ENCODE measurements around the gene UBE2H. TPM values are rescaled to one million over a fixed set of nuclear protein-coding genes. Genes with fewer than 3 reads are reported as not detected.

The UBE2H gene
- total and polyA plus RNA-seq, 10 of the 15 experiments (the other 5 are each of a cell fraction or from before 2014, with no cell fraction given), result 15.6 to 75.5 (median 32.8) TPM

DNA sequence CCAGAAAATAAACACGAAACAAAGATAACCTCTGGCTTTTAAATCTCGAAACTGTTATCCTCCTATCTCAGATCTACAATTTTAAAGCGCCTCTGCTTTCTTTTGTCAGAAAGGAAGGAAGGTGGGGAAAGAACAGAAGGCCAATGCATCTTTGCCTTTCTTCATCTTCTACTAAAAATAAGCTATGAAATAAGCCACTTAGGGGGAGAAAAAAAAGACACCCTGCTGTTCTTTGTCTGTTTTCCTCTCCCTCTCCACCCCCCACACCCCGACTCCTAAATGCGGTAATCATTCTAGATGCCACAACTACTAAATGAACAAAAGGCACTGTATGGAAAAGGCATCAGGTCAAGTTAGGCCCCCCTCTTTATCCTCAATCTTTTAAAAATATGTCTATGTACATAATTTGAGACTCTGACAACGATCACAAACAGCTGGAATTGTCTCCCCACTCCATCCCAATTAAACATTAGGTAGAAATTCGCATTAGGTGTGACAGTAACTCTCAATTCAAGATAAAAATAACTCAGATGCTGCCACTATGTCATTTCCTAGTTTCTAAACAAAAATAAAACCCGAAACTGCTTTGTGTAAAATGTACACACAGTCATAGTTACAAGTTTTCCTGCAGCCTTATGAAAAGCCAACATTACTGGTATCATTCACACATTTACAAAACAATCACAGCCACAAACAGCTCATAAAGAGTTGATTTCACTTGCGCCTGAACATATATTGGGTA is 2.4 kb downstream of the UBE2H start (continued):
- TF ChIP-seq NR2F1 (conservative IDR thresholded peaks at IDR 0.05) (no peak), CBFB (IDR thresholded peaks at IDR 0.05; ENCODE audit: low read depth) (peak; percentile 45; the same call in 1 of the 2 replicates), BRCA1 (IDR thresholded peaks at IDR 0.05; ENCODE audit: low read depth, low read length) (no peak), MEF2A (IDR thresholded peaks at IDR 0.05; ENCODE audit: insufficient read depth, low read depth, low read length) (peak; percentile 98), CBX5 (IDR thresholded peaks at IDR 0.05; ENCODE audit: low read depth) (no peak), KAT2A (conservative IDR thresholded peaks at IDR 0.05; ENCODE audit: control insufficient read depth, low read depth, low read length) (no peak), RBBP5 (conservative IDR thresholded peaks at IDR 0.05) (no peak), NR2C1 (IDR thresholded peaks at IDR 0.05) (no peak), CHD2 (IDR thresholded peaks at IDR 0.05; ENCODE audit: borderline replicate concordance, low read depth, low read length) (no peak), ESRRA (IDR thresholded peaks at IDR 0.05; ENCODE audit: low read length) (no peak), NRF1 (conservative IDR thresholded peaks at IDR 0.05; ENCODE audit: low read depth, low read length) (no peak), ETV6 (conservative IDR thresholded peaks at IDR 0.05 in 1 of 2, IDR thresholded peaks at IDR 0.05 in 1 of 2; ENCODE audit: borderline replicate concordance in 1 of 2, low read depth in 1 of 2) (peak in 1 of 2 experiments; percentile 35; a peak in 1 of 4 replicates), PML (IDR thresholded peaks at IDR 0.05; ENCODE audit: low read length) (peak; percentile 52; the same call in 1 of the 2 replicates), EZH2 (IDR thresholded peaks at IDR 0.05; ENCODE audit: borderline replicate concordance, control insufficient read depth, low read depth, low read length) (no peak), KDM1A (IDR thresholded peaks at IDR 0.05; ENCODE audit: borderline replicate concordance) (no peak), FOXM1 (IDR thresholded peaks at IDR 0.05; ENCODE audit: low read depth, low read length) (peak; percentile 75; the same call in 1 of the 2 replicates), TAF1 (IDR thresholded peaks at IDR 0.05; ENCODE audit: borderline replicate concordance, low read depth, low read length) (0 out of 2 replicates have a peak, but pooled peaks have one; percentile 10), IKZF1 (conservative IDR thresholded peaks at IDR 0.05) (peak; percentile 73), RAD51 (IDR thresholded peaks at IDR 0.05) (no peak), TCF7 (IDR thresholded peaks at IDR 0.05; ENCODE audit: borderline replicate concordance) (no peak), RFX5 (IDR thresholded peaks at IDR 0.05; ENCODE audit: low read depth, low read length) (no peak), POLR2A (IDR thresholded peaks at IDR 0.05; ENCODE audit: low read depth, low read length) (peak; percentile 49; the same call in 1 of the 2 replicates)
- TF ChIP-seq, protein P1, sequence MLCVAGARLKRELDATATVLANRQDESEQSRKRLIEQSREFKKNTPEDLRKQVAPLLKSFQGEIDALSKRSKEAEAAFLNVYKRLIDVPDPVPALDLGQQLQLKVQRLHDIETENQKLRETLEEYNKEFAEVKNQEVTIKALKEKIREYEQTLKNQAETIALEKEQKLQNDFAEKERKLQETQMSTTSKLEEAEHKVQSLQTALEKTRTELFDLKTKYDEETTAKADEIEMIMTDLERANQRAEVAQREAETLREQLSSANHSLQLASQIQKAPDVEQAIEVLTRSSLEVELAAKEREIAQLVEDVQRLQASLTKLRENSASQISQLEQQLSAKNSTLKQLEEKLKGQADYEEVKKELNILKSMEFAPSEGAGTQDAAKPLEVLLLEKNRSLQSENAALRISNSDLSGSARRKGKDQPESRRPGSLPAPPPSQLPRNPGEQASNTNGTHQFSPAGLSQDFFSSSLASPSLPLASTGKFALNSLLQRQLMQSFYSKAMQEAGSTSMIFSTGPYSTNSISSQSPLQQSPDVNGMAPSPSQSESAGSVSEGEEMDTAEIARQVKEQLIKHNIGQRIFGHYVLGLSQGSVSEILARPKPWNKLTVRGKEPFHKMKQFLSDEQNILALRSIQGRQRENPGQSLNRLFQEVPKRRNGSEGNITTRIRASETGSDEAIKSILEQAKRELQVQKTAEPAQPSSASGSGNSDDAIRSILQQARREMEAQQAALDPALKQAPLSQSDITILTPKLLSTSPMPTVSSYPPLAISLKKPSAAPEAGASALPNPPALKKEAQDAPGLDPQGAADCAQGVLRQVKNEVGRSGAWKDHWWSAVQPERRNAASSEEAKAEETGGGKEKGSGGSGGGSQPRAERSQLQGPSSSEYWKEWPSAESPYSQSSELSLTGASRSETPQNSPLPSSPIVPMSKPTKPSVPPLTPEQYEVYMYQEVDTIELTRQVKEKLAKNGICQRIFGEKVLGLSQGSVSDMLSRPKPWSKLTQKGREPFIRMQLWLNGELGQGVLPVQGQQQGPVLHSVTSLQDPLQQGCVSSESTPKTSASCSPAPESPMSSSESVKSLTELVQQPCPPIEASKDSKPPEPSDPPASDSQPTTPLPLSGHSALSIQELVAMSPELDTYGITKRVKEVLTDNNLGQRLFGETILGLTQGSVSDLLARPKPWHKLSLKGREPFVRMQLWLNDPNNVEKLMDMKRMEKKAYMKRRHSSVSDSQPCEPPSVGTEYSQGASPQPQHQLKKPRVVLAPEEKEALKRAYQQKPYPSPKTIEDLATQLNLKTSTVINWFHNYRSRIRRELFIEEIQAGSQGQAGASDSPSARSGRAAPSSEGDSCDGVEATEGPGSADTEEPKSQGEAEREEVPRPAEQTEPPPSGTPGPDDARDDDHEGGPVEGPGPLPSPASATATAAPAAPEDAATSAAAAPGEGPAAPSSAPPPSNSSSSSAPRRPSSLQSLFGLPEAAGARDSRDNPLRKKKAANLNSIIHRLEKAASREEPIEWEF (IDR thresholded peaks at IDR 0.05; ENCODE audit: insufficient replicate concordance, low read depth, low read length), result no peak
- TF ChIP-seq, protein P2, sequence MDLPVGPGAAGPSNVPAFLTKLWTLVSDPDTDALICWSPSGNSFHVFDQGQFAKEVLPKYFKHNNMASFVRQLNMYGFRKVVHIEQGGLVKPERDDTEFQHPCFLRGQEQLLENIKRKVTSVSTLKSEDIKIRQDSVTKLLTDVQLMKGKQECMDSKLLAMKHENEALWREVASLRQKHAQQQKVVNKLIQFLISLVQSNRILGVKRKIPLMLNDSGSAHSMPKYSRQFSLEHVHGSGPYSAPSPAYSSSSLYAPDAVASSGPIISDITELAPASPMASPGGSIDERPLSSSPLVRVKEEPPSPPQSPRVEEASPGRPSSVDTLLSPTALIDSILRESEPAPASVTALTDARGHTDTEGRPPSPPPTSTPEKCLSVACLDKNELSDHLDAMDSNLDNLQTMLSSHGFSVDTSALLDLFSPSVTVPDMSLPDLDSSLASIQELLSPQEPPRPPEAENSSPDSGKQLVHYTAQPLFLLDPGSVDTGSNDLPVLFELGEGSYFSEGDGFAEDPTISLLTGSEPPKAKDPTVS (IDR thresholded peaks at IDR 0.05; ENCODE audit: low read depth, low read length), result no peak
- TF ChIP-seq, protein P3, sequence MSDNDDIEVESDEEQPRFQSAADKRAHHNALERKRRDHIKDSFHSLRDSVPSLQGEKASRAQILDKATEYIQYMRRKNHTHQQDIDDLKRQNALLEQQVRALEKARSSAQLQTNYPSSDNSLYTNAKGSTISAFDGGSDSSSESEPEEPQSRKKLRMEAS (IDR thresholded peaks at IDR 0.05; ENCODE audit: low read depth, low read length), result no peak

Data from GM12878 (cell line).